IMR-90 (cell line): ENCODE data around the gene C15orf40. TPM values are rescaled to one million over a fixed set of nuclear protein-coding genes. Genes with fewer than 3 reads are reported as not detected.

Experiments used
- ATAC-seq: fragments of 200-7000 bp; cut with Tn5 transposase; 2 replicates; pipeline ENCODE4 v1.9.1; 2020; ENCODE audit warnings: low read depth, mild to moderate bottlenecking, moderate library complexity
- BruUV-seq: library from RNA; stranded (reverse); fragments of 400-500 nt; replicated peaks from 2 replicates; lab custom pipeline; 2021; lab: Mats Ljungman, UMichigan
- CTCF ChIA-PET: fragments of 300-600 bp; formaldehyde crosslinking; extraction: SDS; loops from one replicate; lab custom pipeline; 2021; ENCODE audit warnings: antibody characterized with exemption; lab: Yijun Ruan, JAX
- POLR2A ChIA-PET: fragments of 300-600 bp; sonication (Branson Sonifier 250); formaldehyde crosslinking; loops from one replicate; lab custom pipeline; 2022; ENCODE audit warnings: antibody characterized with exemption; ENCODE audit not compliant: unreplicated experiment; lab: Charles Lee
- DNase-seq: peaks from one replicate; pipeline ENCODE4 v3.0.0; 2013
- H2AFZ ChIP-seq: replicated peaks from 2 replicates; pipeline ENCODE3; 2013; ENCODE audit warnings: low read length, mild to moderate bottlenecking; ENCODE audit not compliant: poor library complexity
- H2AK5ac ChIP-seq: 2 replicates; pipeline ENCODE4 v1.6.1; 2013; ENCODE audit warnings: low read depth, low read length, inconsistent platforms
- H2AK9ac ChIP-seq: replicated peaks from 2 replicates; pipeline ENCODE3; 2013; ENCODE audit warnings: mild to moderate bottlenecking, low read depth, low read length, moderate library complexity; ENCODE audit not compliant: poor library complexity
- H2BK120ac ChIP-seq: 2 replicates; pipeline ENCODE4 v1.6.1; 2013; ENCODE audit warnings: low read depth, low read length, inconsistent platforms
- H2BK15ac ChIP-seq: 3 replicates; pipeline ENCODE4 v1.6.1; 2013; ENCODE audit warnings: low read depth, low read length, inconsistent platforms
- H2BK20ac ChIP-seq: 2 replicates; pipeline ENCODE4 v1.6.1; 2013; ENCODE audit warnings: low read depth, mild to moderate bottlenecking, inconsistent platforms, low read length, moderate library complexity
- H2BK5ac ChIP-seq: 2 replicates; pipeline ENCODE4 v1.6.1; 2013; ENCODE audit warnings: mild to moderate bottlenecking, low read depth, low read length, inconsistent platforms; ENCODE audit not compliant: poor library complexity, severe bottlenecking
- H3K14ac ChIP-seq: replicated peaks from 2 replicates; pipeline ENCODE4 v1.6.1; 2013; ENCODE audit warnings: low read depth, low read length, inconsistent platforms
- H3K18ac ChIP-seq: 2 replicates; pipeline ENCODE4 v1.6.1; 2013; ENCODE audit warnings: low read depth, low read length, control low read depth
- H3K23ac ChIP-seq: 2 replicates; pipeline ENCODE4 v1.6.1; 2013; ENCODE audit warnings: low read depth, low read length, inconsistent platforms
- H3K27ac ChIP-seq: 2 replicates; pipeline ENCODE4 v1.5.1; 2013; ENCODE audit warnings: mild to moderate bottlenecking, control low read depth, low read length; ENCODE audit not compliant: insufficient read depth
- H3K27me3 ChIP-seq: 2 replicates; pipeline ENCODE4 v1.6.1; 2013; ENCODE audit warnings: low read length; ENCODE audit not compliant: control insufficient read depth, insufficient read depth
- H3K36me3 ChIP-seq: 2 replicates; pipeline ENCODE4 v1.6.1; 2013; ENCODE audit warnings: low read length, mixed read lengths; ENCODE audit not compliant: control insufficient read depth, insufficient read depth
- H3K4ac ChIP-seq: 2 replicates; pipeline ENCODE4 v1.6.1; 2013; ENCODE audit warnings: low read depth, low read length, inconsistent platforms
- H3K4me1 ChIP-seq: 2 replicates; pipeline ENCODE4 v1.6.1; 2013; ENCODE audit warnings: low read length, mixed read lengths; ENCODE audit not compliant: control insufficient read depth, insufficient read depth
- H3K4me2 ChIP-seq: 2 replicates; pipeline ENCODE4 v1.6.1; 2013; ENCODE audit warnings: low read depth, mild to moderate bottlenecking, control low read depth, low read length, moderate library complexity
- H3K4me3 ChIP-seq: 2 replicates; pipeline ENCODE4 v1.5.1; 2013; ENCODE audit warnings: low read depth, mild to moderate bottlenecking, control low read depth, low read length, moderate library complexity; ENCODE audit not compliant: insufficient read depth
- H3K56ac ChIP-seq: 2 replicates; pipeline ENCODE4 v1.6.1; 2013; ENCODE audit warnings: low read length, inconsistent platforms; ENCODE audit not compliant: insufficient read depth; ENCODE audit errors: extremely low read depth
- H3K79me1 ChIP-seq, 2 experiments: 2 replicates each; pipeline ENCODE4 v1.6.1; 2013; ENCODE audit warnings: low read length in 2 of 2, inconsistent platforms in 1 of 2, low read depth in 1 of 2
- H3K9ac ChIP-seq: 2 replicates; pipeline ENCODE4 v1.6.1; 2013; ENCODE audit warnings: low read depth, low read length, control low read depth
- H3K9me1 ChIP-seq: 2 replicates; pipeline ENCODE4 v1.6.1; 2013; ENCODE audit warnings: low read length, inconsistent platforms; ENCODE audit not compliant: insufficient read depth
- H3K9me3 ChIP-seq: 2 replicates; pipeline ENCODE4 v1.6.1; 2013; ENCODE audit warnings: low read length; ENCODE audit not compliant: control insufficient read depth, insufficient read depth
- H4K20me1 ChIP-seq: 2 replicates; pipeline ENCODE4 v1.6.1; 2013; ENCODE audit warnings: low read length, inconsistent platforms; ENCODE audit not compliant: insufficient read depth
- H4K5ac ChIP-seq: 2 replicates; pipeline ENCODE4 v1.6.1; 2013; ENCODE audit warnings: mild to moderate bottlenecking, low read depth, low read length, control low read depth
- H4K8ac ChIP-seq, 2 experiments: 2 replicates each; pipeline ENCODE4 v1.6.1; 2013; ENCODE audit warnings: low read depth in 2 of 2, low read length in 2 of 2, control low read depth in 1 of 2, inconsistent platforms in 1 of 2
- H4K91ac ChIP-seq: 2 replicates; pipeline ENCODE4 v1.6.1; 2013; ENCODE audit warnings: low read depth, low read length, inconsistent platforms; ENCODE audit not compliant: insufficient read depth
- CEBPB ChIP-seq: IDR thresholded peaks from 2 replicates; pipeline ENCODE4 v1.6.1; 2012; ENCODE audit warnings: low read depth, low read length, improper control_type of control experiment
- CHD1 ChIP-seq: IDR thresholded peaks from 2 replicates; pipeline ENCODE4 v1.6.1; 2012; ENCODE audit warnings: low read depth, low read length, improper control_type of control experiment
- ELK1 ChIP-seq: fragments of 150-350 bp; IDR thresholded peaks from 2 replicates; pipeline ENCODE4 v1.6.1; 2016; ENCODE audit warnings: low read depth, mild to moderate bottlenecking, low read length, moderate library complexity, borderline replicate concordance
- MAFK ChIP-seq: IDR thresholded peaks from 2 replicates; pipeline ENCODE4 v1.6.1; 2012; ENCODE audit warnings: low read depth, low read length, improper control_type of control experiment
- NFE2L2 ChIP-seq: fragments of 150-350 bp; IDR thresholded peaks from 2 replicates; pipeline ENCODE4 v1.6.1; 2016; ENCODE audit warnings: low read depth, mild to moderate bottlenecking, low read length
- WGBS, 2 experiments: methylation state at CpG; one replicate each; pipeline versions ENCODE4 v1.1.5 to v1.1.7; 2013; ENCODE audit warnings: missing lambda C conversion rate in 2 of 2; ENCODE audit not compliant: insufficient read length in 1 of 2; ENCODE audit errors: extremely low coverage in 2 of 2; 5-methylcytosine and 5-hydroxymethylcytosine counted together
- dilution Hi-C: fragments of 300-500 bp; cut with HindIII; formaldehyde crosslinking; loops from one replicate; pipeline ENCODE4 v1.14.3; 2018; ENCODE audit warnings: low sequenced_read_pairs; ENCODE audit not compliant: unreplicated experiment
- in situ Hi-C: fragments of 300-500 bp; cut with MboI; formaldehyde crosslinking; loops from 3 replicates; pipeline ENCODE4 v1.14.3; 2019; ENCODE audit warnings: low sequenced_read_pairs, inconsistent platforms, mixed read lengths
- intact Hi-C: fragments of 100-400 bp; cut with micrococcal nuclease; formaldehyde crosslinking; loops from 2 replicates; pipeline ENCODE4 v1.10.0; 2022
- polyA plus RNA-seq, 3 experiments: library from polyadenylated mRNA; depleted of rRNA; stranded (reverse); fragments of >200 nt; gene quantifications; 2 replicates each; pipeline ENCODE4 v1.2.3, GENCODE V29; 2012; ENCODE audit warnings: low replicate concordance in 1 of 3
- total RNA-seq: library from RNA; depleted of rRNA; stranded (reverse); fragments of >200 nt; gene quantifications from 2 replicates; pipeline ENCODE4 v1.2.3, GENCODE V29; 2012

Gene C15orf40
- total and polyA plus RNA-seq, 2 of the 4 experiments (the other 2 are of a cell fraction) = 7.0 to 10.7 TPM

- H3K36me3 ChIP-seq = no peaks in the 10 kb centered on the region
- DNase-seq (no peak), ATAC-seq (no peak)
- no peak overlapping the region for H2BK15ac ChIP-seq
- no peak overlapping the region for H3K18ac ChIP-seq
- H3K4me1 ChIP-seq = no peaks in the 10 kb centered on the region
- no peak overlapping the region for H2BK5ac ChIP-seq
- H3K27me3 ChIP-seq = no peaks in the 10 kb centered on the region; the same call in 1 of the 2 replicates
- WGBS, 2 experiments = no CpG with 5 or more reads among the region's 7 CpGs
- no peak overlapping the region for H4K91ac ChIP-seq
- no peak overlapping the region for H4K5ac ChIP-seq
- H3K9ac ChIP-seq = no peak overlapping the region
- TF ChIP-seq MAFK (no peak), CHD1 (no peak), ELK1 (no peak), CEBPB (no peak), NFE2L2 (no peak)
- no peak overlapping the region for H2BK20ac ChIP-seq
- H3K14ac ChIP-seq = no peak overlapping the region
- H3K9me3 ChIP-seq = no peaks in the 10 kb centered on the region
- no peak overlapping the region for H3K27ac ChIP-seq
- dilution Hi-C loops (no loop called here), intact Hi-C loops (no loop called here), in situ Hi-C loops (no loop called here)
- H2AK5ac ChIP-seq = no peak overlapping the region
- H3K4me2 ChIP-seq = no peak overlapping the region
- no peak overlapping the region for H2AK9ac ChIP-seq
- H3K56ac ChIP-seq = no peak overlapping the region
- no peak overlapping the region for H2AFZ ChIP-seq
- H3K4ac ChIP-seq = no peak overlapping the region
- POLR2A ChIA-PET = no interaction called here
- no peak overlapping the region for H4K8ac ChIP-seq
- H4K20me1 ChIP-seq = no peaks in the 10 kb centered on the region
- BruUV-seq = no TSS peak
- no peak overlapping the region for H2BK120ac ChIP-seq
- no peak overlapping the region for H3K23ac ChIP-seq
- H3K4me3 ChIP-seq = no peak overlapping the region
- no peaks in the 10 kb centered on the region for H3K9me1 ChIP-seq
- no peaks in the 10 kb centered on the region for H3K79me1 ChIP-seq
- CTCF ChIA-PET = interaction anchor here (0.8 kb wide), 1 partner anchor 228 kb away, joined by 3 read pairs; no protein-coding TSS in a partner anchor
Measured at GRCh38 chr15:82969353-82969752, 42.1 kb downstream of the C15orf40 start.
